HepG2 (cell line): ENCODE results near the gene G6PC3. TPM values are rescaled to one million over a fixed set of nuclear protein-coding genes. Genes with fewer than 3 reads are reported as not detected.

Experiments used
- ADNP ChIP-seq: sonication (generic); formaldehyde crosslinking; IDR thresholded peaks from 2 replicates; pipeline ENCODE4 v1.4.0; 2020; ENCODE audit warnings: missing genetic modification reagents
- AGO1 ChIP-seq: fragments of 200-400 bp; formaldehyde crosslinking; IDR thresholded peaks from 2 replicates; pipeline ENCODE4 v1.6.1; 2017; ENCODE audit warnings: mild to moderate bottlenecking, low read depth, low read length, moderate library complexity; ENCODE audit not compliant: poor library complexity, severe bottlenecking
- ATAD3A ChIP-seq: sonication (generic); formaldehyde crosslinking; IDR thresholded peaks from 2 replicates; pipeline ENCODE4 v1.4.0; 2020; ENCODE audit warnings: missing genetic modification reagents
- BCL6 ChIP-seq: IDR thresholded peaks from 2 replicates; pipeline ENCODE4 v1.6.1; 2016; ENCODE audit warnings: missing genetic modification reagents, missing compliant biosample characterization
- CEBPG ChIP-seq: IDR thresholded peaks from 2 replicates; pipeline ENCODE4 v1.6.1; 2016
- MAZ ChIP-seq, 2 experiments: sonication (generic) in 1 of 2; formaldehyde crosslinking in 1 of 2; IDR thresholded peaks; 2 replicates each; pipeline versions ENCODE4 v1.5.0 to v1.6.1; 2012 to 2020; ENCODE audit warnings: low read depth in 2 of 2, mild to moderate bottlenecking in 2 of 2, borderline replicate concordance in 1 of 2, improper control_type of control experiment in 1 of 2, low read length in 1 of 2, missing genetic modification reagents in 1 of 2, moderate library complexity in 1 of 2
- NCOA1 ChIP-seq: sonication (generic); formaldehyde crosslinking; IDR thresholded peaks from 2 replicates; pipeline ENCODE4 v1.9.0; 2021; ENCODE audit warnings: missing genetic modification reagents
- SAFB2 ChIP-seq: sonication (generic); formaldehyde crosslinking; IDR thresholded peaks from 2 replicates; pipeline ENCODE4 v1.5.1; 2020; ENCODE audit warnings: missing genetic modification reagents, low read depth, mild to moderate bottlenecking, borderline replicate concordance
- SKI ChIP-seq: fragments of 450-650 bp; IDR thresholded peaks from one replicate; pipeline ENCODE4 v1.6.1; 2018; ENCODE audit warnings: mild to moderate bottlenecking; ENCODE audit not compliant: partially characterized antibody
- SMAD1 ChIP-seq: sonication (generic); formaldehyde crosslinking; IDR thresholded peaks from 2 replicates; pipeline ENCODE4 v1.4.0; 2020; ENCODE audit warnings: missing genetic modification reagents, low read depth, mild to moderate bottlenecking, borderline replicate concordance
- SMAD9 ChIP-seq: sonication (generic); formaldehyde crosslinking; IDR thresholded peaks from 2 replicates; pipeline ENCODE4 v1.5.1; 2020; ENCODE audit warnings: mild to moderate bottlenecking, missing genetic modification reagents
- polyA plus RNA-seq, 8 experiments: library from polyadenylated mRNA; depleted of rRNA in 3 of 8; stranded (reverse) in 7 of 8; unstranded in 1 of 8; fragments of >200 nt; fragmentation: Illumina TruSeq in 4 of 8; extraction: Trizol in 4 of 8; gene quantifications; 2 replicates each; pipeline versions ENCODE4 v1.2.1 to v1.2.3, GENCODE V29; 2011 to 2016; ENCODE audit warnings: low read depth in 4 of 8, missing spikeins in 1 of 8, mixed read lengths in 1 of 8; ENCODE audit not compliant: insufficient read depth in 1 of 8
- total RNA-seq, 5 experiments: library from RNA; depleted of rRNA; stranded (reverse); fragments of >200 nt; fragmentation: Illumina TruSeq; extraction: Trizol; gene quantifications; 2 replicates each; pipeline ENCODE4 v1.2.3, GENCODE V29; 2016; ENCODE audit warnings: low read depth in 1 of 5
- TF ChIP-seq, protein P1 (sequence below): sonication (generic); formaldehyde crosslinking; IDR thresholded peaks from one replicate; pipeline ENCODE4 v1.5.1; 2020; ENCODE audit warnings: mild to moderate bottlenecking, missing genetic modification reagents; ENCODE audit errors: not compliant biosample characterization
- TF ChIP-seq, protein P2 (sequence below): sonication (generic); formaldehyde crosslinking; IDR thresholded peaks from 2 replicates; pipeline ENCODE4 v1.8.1; 2023; ENCODE audit warnings: mild to moderate bottlenecking, moderate library complexity, missing genetic modification reagents
- TF ChIP-seq, protein P3 (sequence below): sonication (generic); formaldehyde crosslinking; IDR thresholded peaks from 2 replicates; pipeline ENCODE4 v1.4.0; 2020; ENCODE audit warnings: missing genetic modification reagents
- TF ChIP-seq, protein P4 (sequence below): sonication (generic); formaldehyde crosslinking; IDR thresholded peaks from 2 replicates; pipeline ENCODE4 v1.8.0; 2022; ENCODE audit warnings: mild to moderate bottlenecking, missing genetic modification reagents

G6PC3 gene
- total and polyA plus RNA-seq, 2 of the 13 experiments (the other 11 are each of a cell fraction or from before 2014, with no cell fraction given) = 38.5 to 75.8 TPM

DNA sequence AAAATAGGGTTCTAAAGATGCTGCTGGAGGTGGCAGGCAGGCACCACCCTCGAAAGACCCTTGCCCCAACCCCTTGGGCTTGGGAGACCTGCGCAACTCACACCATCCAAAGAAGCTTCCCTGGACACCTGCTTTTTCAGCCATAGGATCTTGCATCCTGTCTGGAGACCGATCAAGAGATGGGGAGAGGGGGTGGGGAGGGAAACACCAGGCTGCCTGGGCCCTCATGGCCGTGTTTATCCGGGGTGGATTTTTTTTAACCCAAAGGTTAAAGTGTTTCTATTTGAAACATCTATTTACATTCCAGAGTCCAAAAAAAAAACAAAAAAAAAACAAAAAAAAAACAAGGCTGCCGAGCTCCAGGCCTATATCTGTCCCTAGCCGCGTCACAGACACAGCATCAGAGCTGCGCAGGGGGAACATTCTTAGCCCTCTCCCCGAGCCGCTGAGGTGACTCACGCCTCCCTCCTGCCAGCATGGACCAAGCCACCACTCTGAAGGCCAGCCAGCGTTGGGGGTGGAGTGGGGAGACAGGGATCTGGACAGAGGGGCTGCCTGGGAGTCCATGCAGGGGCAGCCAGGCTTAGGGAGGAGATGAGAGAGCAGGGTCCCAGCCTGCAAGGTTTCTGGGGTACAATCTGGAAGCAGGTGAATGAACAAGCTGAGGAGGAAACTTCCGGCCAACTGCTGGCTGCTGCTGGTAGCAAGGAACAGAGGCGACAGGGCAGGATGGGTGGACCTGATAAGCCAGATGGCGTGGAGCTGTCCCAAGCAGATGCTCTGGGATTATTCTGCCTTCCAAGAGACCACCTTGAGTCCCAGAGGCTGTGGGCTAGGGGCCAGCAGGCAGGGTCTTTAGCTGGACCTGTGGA, 38.1 kb downstream of the G6PC3 start (continued):
- TF ChIP-seq, protein P1, sequence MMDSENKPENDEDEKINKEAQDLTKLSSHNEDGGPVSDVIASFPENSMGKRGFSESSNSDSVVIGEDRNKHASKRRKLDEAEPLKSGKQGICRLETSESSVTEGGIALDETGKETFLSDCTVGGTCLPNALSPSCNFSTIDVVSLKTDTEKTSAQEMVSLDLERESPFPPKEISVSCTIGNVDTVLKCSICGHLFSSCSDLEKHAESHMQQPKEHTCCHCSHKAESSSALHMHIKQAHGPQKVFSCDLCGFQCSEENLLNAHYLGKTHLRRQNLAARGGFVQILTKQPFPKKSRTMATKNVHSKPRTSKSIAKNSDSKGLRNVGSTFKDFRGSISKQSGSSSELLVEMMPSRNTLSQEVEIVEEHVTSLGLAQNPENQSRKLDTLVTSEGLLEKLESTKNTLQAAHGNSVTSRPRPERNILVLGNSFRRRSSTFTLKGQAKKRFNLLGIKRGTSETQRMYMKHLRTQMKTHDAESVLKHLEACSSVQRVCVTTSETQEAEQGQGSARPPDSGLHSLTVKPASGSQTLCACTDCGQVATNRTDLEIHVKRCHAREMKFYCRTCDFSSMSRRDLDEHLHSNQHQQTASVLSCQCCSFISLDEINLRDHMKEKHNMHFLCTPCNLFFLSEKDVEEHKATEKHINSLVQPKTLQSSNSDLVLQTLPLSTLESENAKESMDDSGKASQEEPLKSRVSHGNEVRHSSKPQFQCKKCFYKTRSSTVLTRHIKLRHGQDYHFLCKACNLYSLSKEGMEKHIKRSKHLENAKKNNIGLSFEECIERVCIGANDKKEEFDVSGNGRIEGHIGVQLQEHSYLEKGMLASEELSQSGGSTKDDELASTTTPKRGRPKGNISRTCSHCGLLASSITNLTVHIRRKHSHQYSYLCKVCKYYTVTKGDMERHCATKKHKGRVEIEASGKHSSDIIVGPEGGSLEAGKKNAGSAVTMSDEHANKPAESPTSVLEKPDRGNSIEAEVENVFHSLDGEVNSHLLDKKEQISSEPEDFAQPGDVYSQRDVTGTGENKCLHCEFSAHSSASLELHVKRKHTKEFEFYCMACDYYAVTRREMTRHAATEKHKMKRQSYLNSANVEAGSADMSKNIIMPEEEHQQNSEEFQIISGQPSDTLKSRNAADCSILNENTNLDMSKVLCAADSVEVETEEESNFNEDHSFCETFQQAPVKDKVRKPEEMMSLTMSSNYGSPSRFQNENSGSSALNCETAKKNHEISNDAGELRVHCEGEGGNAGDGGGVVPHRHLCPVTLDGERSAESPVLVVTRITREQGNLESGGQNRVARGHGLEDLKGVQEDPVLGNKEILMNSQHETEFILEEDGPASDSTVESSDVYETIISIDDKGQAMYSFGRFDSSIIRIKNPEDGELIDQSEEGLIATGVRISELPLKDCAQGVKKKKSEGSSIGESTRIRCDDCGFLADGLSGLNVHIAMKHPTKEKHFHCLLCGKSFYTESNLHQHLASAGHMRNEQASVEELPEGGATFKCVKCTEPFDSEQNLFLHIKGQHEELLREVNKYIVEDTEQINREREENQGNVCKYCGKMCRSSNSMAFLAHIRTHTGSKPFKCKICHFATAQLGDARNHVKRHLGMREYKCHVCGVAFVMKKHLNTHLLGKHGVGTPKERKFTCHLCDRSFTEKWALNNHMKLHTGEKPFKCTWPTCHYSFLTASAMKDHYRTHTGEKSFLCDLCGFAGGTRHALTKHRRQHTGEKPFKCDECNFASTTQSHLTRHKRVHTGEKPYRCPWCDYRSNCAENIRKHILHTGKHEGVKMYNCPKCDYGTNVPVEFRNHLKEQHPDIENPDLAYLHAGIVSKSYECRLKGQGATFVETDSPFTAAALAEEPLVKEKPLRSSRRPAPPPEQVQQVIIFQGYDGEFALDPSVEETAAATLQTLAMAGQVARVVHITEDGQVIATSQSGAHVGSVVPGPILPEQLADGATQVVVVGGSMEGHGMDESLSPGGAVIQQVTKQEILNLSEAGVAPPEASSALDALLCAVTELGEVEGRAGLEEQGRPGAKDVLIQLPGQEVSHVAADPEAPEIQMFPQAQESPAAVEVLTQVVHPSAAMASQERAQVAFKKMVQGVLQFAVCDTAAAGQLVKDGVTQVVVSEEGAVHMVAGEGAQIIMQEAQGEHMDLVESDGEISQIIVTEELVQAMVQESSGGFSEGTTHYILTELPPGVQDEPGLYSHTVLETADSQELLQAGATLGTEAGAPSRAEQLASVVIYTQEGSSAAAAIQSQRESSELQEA (CRISPR knock-in tag) = no peak
- TF ChIP-seq SMAD9 (no peak), ATAD3A (CRISPR knock-in tag) (no peak), BCL6 (CRISPR knock-in tag) (peak; percentile 54), AGO1 (peak; percentile 47), CEBPG (CRISPR knock-in tag) (peak; percentile 42), SAFB2 (CRISPR knock-in tag) (no peak; the same call in 1 of the 2 replicates), ADNP (CRISPR knock-in tag) (no peak), SMAD1 (CRISPR knock-in tag) (no peak), MAZ (IDR thresholded peaks at IDR 0.05; ENCODE audit: borderline replicate concordance, low read depth, low read length) (peak; percentile 66; the same call in 1 of the 2 replicates), MAZ (CRISPR knock-in tag; IDR thresholded peaks at IDR 0.05; ENCODE audit: low read depth) (peak; percentile 53), NCOA1 (CRISPR knock-in tag) (no peak), SKI (peak; percentile 79)
- TF ChIP-seq, protein P2, sequence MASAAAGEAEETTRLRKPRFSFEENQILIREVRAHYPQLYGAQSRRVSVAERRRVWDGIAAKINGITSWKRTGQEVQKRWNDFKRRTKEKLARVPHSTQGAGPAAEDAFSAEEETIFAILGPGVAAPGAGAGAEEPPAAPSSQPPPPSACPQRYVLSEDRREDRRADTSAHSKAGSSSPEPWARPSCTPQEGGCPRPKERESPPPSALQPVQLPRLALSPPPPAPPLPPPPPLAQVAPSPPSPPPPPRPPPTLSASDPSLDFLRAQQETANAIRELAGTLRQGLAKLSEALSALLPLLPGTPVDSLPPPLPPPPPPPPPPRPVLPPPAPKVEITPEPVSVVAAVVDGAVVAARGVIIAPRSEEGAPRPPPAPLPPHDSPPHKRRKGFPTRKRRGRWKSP (CRISPR knock-in tag) = peak; percentile 73
- TF ChIP-seq, protein P3, sequence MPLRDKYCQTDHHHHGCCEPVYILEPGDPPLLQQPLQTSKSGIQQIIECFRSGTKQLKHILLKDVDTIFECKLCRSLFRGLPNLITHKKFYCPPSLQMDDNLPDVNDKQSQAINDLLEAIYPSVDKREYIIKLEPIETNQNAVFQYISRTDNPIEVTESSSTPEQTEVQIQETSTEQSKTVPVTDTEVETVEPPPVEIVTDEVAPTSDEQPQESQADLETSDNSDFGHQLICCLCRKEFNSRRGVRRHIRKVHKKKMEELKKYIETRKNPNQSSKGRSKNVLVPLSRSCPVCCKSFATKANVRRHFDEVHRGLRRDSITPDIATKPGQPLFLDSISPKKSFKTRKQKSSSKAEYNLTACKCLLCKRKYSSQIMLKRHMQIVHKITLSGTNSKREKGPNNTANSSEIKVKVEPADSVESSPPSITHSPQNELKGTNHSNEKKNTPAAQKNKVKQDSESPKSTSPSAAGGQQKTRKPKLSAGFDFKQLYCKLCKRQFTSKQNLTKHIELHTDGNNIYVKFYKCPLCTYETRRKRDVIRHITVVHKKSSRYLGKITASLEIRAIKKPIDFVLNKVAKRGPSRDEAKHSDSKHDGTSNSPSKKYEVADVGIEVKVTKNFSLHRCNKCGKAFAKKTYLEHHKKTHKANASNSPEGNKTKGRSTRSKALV (CRISPR knock-in tag) = peak; percentile 73
- TF ChIP-seq, protein P4, sequence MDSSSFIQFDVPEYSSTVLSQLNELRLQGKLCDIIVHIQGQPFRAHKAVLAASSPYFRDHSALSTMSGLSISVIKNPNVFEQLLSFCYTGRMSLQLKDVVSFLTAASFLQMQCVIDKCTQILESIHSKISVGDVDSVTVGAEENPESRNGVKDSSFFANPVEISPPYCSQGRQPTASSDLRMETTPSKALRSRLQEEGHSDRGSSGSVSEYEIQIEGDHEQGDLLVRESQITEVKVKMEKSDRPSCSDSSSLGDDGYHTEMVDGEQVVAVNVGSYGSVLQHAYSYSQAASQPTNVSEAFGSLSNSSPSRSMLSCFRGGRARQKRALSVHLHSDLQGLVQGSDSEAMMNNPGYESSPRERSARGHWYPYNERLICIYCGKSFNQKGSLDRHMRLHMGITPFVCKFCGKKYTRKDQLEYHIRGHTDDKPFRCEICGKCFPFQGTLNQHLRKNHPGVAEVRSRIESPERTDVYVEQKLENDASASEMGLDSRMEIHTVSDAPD = no peak
